GM12878 (cell line): ENCODE results near the gene LGI1.

Experiments used
- CEBPB ChIP-seq, 2 experiments: fragments of 150-350 bp in 1 of 2; IDR thresholded peaks; 2 replicates each; pipeline ENCODE4 v1.6.1; 2012 to 2014; ENCODE audit warnings: low read depth in 2 of 2, low read length in 2 of 2, borderline replicate concordance in 1 of 2, inconsistent platforms in 1 of 2
- CTCF ChIP-seq, 3 experiments: IDR thresholded peaks in 2 of 3; conservative IDR thresholded peaks in 1 of 3; 2 replicates each; pipeline ENCODE4 v1.5.1; 2011; ENCODE audit warnings: low read depth in 3 of 3, low read length in 3 of 3, mild to moderate bottlenecking in 3 of 3, control low read depth in 2 of 3, moderate library complexity in 2 of 3, inconsistent platforms in 1 of 3, mixed read lengths in 1 of 3; ENCODE audit not compliant: control insufficient read depth in 2 of 3, insufficient read depth in 1 of 3; ENCODE audit errors: extremely low read depth in 1 of 3
- EED ChIP-seq: sonication (generic); IDR thresholded peaks from 2 replicates; pipeline ENCODE4 v1.6.1; 2016; ENCODE audit warnings: antibody characterized with exemption, low read depth
- ESRRA ChIP-seq: IDR thresholded peaks from 2 replicates; pipeline ENCODE4 v1.6.1; 2012; ENCODE audit warnings: mild to moderate bottlenecking, low read length, improper control_type of control experiment
- EZH2 ChIP-seq: IDR thresholded peaks from 2 replicates; pipeline ENCODE4 v1.6.1; 2012; ENCODE audit warnings: low read depth, mild to moderate bottlenecking, control low read depth, inconsistent platforms, low read length, borderline replicate concordance; ENCODE audit not compliant: control insufficient read depth
- HCFC1 ChIP-seq: fragments of 150-350 bp; IDR thresholded peaks from 2 replicates; pipeline ENCODE4 v1.6.1; 2014; ENCODE audit warnings: low read length
- HDGF ChIP-seq: fragments of 450-650 bp; IDR thresholded peaks from 2 replicates; pipeline ENCODE4 v1.6.1; 2016; ENCODE audit warnings: antibody characterized with exemption
- PBX3 ChIP-seq: IDR thresholded peaks from 2 replicates; pipeline ENCODE4 v1.6.1; 2011; ENCODE audit warnings: mild to moderate bottlenecking, low read depth, low read length, moderate library complexity; ENCODE audit not compliant: insufficient replicate concordance
- RUNX3 ChIP-seq: IDR thresholded peaks from 2 replicates; pipeline ENCODE4 v1.6.1; 2012; ENCODE audit warnings: low read length, inconsistent platforms
- SP1 ChIP-seq: IDR thresholded peaks from one replicate; pipeline ENCODE4 v1.6.1; 2011; ENCODE audit warnings: low read depth, low read length
- TBL1XR1 ChIP-seq: IDR thresholded peaks from 2 replicates; pipeline ENCODE4 v1.6.1; 2012; ENCODE audit warnings: low read depth, low read length, improper control_type of control experiment
- USF2 ChIP-seq: IDR thresholded peaks from 2 replicates; pipeline ENCODE4 v1.6.1; 2011; ENCODE audit warnings: low read depth, low read length, improper control_type of control experiment, borderline replicate concordance
- YY1 ChIP-seq: IDR thresholded peaks from 2 replicates; pipeline ENCODE4 v1.6.1; 2011; ENCODE audit warnings: low read depth, mild to moderate bottlenecking, low read length

DNA sequence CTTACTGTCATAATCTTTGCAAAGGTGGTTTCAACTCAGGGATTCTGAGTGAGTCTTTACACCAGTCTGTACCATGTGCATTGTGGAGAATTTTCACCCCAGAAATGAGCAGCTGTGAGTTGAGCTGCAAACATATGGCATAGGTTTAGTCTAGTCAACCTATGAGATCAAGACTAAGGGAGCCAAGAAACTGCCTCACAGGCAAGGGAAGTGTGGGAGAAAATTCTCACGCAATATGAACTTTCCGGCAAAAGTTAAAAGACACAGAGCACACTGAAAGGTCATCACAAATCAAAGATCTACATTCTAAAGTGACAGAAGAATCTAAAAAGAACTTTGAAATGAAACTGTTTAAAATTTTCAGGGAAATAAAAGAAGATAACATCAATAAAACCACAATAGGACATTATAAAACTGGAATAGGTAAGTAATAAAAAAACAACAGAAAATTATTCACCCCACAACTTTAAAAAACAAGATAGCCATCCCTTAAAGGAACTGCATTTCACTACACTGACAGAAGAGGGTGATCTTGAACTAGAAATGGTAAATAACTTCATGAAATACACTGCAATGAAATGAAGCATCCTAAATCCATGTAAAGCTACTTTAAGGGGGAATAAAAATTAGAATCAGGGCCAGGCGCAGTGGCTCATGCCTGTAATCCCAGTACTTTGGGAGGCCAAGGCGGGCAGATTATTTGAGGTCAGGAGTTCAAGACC, 63.5 kb downstream of the LGI1 start:
- TF ChIP-seq CTCF (IDR thresholded peaks at IDR 0.05 in 2 of 3, conservative IDR thresholded peaks at IDR 0.05 in 1 of 3; ENCODE audit: control insufficient read depth in 2 of 3, extremely low read depth in 1 of 3, insufficient read depth in 1 of 3, low read depth in 3 of 3, low read length in 3 of 3) (peak in 2 of 3 experiments; percentile 14 to 33; a peak in 2 of 6 replicates), CEBPB (IDR thresholded peaks at IDR 0.05; ENCODE audit: borderline replicate concordance in 1 of 2, low read depth in 2 of 2, low read length in 2 of 2) (no peak), PBX3 (no peak), TBL1XR1 (no peak), HCFC1 (no peak), YY1 (no peak), EED (no peak), HDGF (no peak), SP1 (no peak), ESRRA (no peak), RUNX3 (no peak), USF2 (no peak), EZH2 (no peak)
